ENCODE measurements around the gene FANCD2.
"Not testable (repeated sequence)": the region's sequence is repeated elsewhere in the genome, so short reads cannot be mapped to it uniquely, and the experiment has no call there.

Gene FANCD2

DNA sequence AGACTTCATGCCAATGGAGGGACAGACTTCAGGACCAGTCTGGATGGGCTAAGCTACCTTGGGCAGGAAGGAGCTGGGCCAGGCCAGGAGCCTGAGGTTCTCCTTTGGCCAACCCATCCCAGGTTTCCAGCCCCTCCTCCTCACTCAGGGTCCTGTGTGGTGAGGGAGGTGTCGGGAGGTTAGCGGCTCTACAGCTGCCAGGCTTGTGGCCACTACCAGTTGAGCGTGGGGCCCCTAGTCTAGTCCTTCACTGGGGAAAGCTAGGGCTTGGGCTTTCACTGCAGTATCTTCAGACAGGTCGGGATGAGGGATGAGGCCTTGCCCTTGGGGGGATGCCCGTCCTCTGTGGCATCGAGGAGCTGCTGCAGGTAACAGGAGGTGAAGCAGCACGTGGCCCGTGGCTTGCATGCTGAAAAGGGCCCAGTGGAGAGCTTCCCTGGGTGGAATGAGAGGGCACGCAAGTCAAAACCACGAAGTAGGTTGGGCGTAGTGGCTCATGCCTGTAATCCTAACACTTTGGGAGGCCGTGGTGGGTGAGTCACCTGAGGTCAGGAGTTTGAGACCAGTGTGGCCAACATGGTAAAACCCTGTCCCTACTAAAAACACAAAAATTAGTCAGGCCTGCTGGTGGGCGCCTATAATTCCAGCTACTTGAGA is 8.5 kb upstream of the FANCD2 start:
- DNase-seq = no peak

- DNase-seq = not testable (repeated sequence)
Observed at GRCh38 chr3:10018806-10019205, 7.4 kb upstream of the FANCD2 start.

DNA sequence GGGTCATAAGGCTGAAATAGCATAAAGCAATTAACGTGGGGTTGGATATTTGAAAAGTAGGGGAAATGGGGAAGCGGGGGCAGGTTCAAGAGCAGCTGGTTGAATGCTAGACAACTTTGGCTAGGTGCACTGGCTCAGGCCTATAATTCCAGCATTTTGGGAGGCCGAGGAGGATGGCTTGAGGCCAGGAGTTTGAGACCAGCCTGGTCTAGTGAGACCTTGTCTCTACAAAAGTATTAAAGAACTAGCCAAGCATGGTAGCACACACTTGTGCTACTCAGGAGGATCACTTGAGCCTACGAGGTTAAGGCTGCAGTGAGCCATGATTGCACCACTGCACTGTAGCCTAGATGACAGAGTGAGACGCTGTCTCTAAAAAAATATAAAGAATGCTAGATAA is 6.9 kb upstream of the FANCD2 start:
- DNase-seq = no peak

DNA sequence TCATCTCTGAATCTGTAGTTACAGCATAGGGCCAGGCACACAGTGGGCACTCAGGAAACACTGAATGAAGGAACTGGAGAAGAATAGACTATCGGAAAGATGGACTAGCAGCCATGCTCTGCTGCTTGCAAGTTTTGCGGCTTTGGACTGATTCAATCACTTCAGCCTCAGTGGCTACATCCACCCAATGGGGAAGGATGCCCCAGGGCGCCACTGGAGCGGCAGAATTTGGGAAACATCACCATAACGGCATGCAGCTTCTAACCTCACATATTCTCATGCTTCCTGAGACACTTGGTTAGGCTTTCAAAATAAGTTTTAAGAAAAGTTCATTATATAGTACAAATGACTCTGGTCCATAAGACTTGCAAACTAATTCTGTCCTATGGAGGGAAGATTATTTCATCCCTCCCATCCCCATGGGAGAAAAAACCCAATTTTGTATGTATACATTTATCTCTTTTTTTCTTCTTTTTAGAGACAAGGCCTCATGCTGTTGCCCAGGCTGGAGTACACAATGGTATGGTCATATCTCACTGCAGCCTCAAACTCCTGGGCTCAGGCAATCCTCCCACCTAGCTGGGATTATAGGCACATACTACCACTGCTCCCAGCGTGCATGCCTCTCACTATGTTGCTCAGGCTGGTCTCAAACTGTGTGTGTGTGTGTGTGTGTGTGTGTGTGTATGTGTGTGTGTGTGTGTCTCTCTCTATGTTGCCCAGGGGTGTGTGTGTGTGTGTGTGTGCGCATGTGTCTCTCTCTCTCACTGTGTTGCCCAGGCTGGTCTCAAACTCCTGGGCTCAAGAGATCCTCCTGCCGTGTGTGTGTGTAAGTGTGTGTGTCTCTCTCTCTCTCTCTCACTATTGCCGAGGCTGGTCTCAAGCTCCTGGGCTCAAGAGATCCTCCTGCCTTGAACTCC is 4.1 kb upstream of the FANCD2 start:
- no peak for DNase-seq

DNA sequence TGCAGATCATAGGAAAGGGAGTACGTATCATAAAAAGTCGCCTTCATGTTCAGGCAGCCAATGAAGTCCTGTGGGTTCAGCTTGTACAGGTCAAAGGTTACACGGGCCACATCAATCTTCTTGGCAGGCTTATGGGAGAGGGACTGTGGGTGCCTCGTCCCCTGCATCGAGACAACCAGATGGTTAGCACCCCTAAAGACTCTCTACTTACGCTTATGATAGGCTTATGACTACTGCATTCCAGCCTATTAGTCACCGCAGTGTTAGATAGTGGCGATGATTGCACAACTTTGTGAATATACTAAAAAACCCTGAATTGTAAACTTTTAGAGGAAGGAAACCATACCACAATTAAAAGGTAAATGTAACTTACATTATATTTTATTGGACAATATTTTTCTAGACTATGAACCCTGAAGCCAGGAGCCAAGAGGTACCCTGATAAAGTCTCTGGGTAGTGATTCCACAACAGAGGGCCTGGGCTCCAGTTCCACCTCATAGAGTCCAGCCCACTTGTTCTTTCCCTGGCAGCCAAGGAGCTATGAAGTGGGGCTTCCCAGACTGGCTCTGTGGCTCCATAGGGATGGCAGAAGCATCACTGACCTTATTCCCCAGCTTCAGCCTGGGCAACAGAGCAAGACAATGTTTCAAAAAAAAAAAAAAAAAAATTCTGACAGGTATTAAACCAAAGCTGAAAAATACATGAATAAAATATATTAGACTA is 2.5 kb upstream of the FANCD2 start:
- no peak for DNase-seq

- DNase-seq = no peak
Observed at GRCh38 chr3:10025205-10026083, 793 bp upstream of the FANCD2 start.

GRCh38 chr3:10041034-10041433 is 14.8 kb downstream of the FANCD2 start:
- no peak for DNase-seq

- no peak for DNase-seq
Observed at GRCh38 chr3:10047876-10048275, 21.6 kb downstream of the FANCD2 start.

- not testable (repeated sequence) for DNase-seq
Observed at GRCh38 chr3:10053054-10053453, 26.8 kb downstream of the FANCD2 start.

DNA sequence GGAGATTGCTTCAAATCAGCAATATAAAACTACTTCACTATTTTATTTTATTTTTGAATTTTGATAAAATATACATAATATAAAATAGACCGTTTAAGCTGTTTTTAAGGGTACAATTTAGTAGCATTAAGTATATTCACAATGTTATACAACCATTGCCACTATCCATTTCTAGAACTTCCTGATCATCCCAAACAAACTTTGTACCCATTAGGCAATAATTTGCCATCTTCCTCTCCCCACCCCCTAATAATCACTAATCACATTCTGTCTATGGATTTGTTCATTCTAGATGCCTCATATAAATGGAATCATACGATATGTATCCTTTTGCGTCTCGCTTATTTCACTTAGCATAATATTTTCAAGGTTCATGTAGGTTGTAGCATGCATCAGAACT is 28.9 kb downstream of the FANCD2 start:
- DNase-seq = no peak

DNA sequence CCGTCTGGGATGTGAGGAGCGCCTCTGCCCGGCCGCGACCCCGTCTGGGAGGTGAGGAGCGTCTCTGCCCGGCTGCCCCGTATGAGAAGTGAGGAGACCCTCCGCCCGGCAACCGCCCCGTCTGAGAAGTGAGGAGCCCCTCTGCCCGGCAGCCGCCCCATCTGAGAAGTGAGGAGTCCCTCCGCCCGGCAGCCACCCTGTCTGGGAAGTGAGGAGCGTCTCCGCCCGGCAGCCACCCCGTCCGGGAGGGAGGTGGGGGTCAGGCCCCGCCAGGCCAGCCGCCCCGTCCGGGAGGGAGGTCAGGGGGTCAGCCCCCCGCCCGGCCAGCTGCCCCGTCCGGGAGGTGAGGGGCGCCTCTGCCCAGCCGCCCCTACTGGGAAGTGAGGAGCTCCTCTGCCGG is 43.8 kb downstream of the FANCD2 start:
- DNase-seq = not testable (repeated sequence)

GRCh38 chr3:10074666-10075065 is 48.4 kb downstream of the FANCD2 start:
- no peak for DNase-seq

DNA sequence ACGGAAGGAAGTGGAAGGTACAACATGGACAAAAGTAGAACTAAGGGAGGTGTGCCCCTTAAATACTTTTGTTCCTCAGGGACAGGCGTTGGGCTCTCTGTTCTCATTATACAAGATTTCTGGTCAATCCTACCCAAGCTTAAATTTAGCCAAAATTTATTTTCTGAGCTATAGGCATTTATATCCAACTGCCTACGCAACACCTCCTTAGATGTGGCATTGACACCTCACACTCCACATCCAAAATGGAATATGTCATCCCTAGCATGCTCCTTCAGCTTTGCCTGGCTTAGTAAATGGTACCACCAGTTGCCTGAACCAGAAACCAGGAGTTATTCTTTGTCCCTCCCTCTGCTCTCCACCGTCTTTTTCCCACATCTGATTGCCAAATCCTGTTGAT is 55.6 kb downstream of the FANCD2 start:
- no peak for DNase-seq

GRCh38 chr3:10085738-10086137 is 59.5 kb downstream of the FANCD2 start:
- no peak for DNase-seq

- DNase-seq = no peak
Observed at GRCh38 chr3:10088256-10088655, 62.0 kb downstream of the FANCD2 start.

- DNase-seq = no peak
Observed at GRCh38 chr3:10090179-10090578, 63.9 kb downstream of the FANCD2 start.

DNA sequence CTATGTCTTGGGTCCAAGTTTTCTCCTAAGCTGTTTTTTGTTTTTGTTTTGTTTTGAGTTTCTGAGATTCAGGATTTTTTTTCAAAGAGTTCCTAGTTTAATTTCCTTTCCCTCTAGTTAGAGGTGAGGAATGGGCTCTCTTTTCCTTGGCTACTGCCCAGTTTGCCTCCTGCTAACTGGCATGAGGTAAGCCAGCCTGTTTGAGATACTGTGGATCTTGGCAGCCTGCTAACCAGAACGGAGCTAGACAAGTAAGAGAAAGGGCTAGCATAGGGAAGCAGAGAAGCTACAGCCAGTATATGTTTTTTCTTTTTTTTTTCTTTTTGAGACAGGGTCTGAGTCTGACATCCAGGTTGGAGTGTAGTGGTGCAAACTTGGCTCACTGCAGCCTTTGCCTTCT is 64.5 kb downstream of the FANCD2 start:
- not testable (repeated sequence) for DNase-seq

DNA sequence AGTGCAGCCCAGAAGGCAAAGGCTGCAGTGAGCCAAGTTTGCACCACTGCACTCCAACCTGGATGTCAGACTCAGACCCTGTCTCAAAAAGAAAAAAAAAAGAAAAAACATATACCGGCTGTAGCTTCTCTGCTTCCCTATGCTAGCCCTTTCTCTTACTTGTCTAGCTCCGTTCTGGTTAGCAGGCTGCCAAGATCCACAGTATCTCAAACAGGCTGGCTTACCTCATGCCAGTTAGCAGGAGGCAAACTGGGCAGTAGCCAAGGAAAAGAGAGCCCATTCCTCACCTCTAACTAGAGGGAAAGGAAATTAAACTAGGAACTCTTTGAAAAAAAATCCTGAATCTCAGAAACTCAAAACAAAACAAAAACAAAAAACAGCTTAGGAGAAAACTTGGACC is 65.2 kb downstream of the FANCD2 start:
- DNase-seq = not testable (repeated sequence)

DNA sequence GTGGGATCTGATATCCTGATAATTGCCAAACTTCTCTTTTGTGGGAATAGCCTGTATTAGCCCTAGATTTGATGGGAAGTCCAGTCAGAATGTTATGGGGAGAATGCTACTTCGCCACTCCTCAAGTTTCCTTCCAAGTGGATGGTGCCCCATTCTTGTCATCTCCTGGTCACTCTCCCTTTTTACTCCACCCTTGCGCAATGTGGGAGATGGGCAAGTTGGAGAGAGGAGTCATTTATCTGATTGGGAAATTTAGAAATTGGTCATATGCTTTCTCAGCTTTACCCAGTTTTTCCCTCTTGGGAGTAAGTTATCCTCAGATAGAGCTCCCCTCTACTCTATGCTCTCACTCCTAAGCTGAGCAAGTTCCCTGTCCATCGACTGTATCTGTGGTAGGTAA is 67.4 kb downstream of the FANCD2 start:
- DNase-seq = no peak

DNA sequence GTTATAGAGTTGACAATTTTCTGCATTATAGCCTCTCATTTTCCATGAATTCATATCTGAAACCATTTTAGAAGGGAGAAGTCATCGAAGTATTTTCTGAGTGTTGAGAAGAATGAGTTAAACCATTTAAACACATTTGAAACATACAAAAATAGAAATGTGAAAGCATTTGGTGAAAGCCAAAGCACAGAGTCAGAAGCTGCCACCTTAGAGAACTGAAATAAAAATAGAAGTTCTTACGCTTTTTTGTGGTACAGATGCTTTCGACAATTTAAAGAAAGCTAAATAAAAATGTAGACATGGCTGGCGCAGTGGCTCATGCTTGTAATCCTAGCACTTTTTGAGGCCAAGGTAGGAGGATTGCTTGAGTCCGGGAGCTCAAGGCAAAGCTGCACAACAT is 72.8 kb downstream of the FANCD2 start:
- no peak for DNase-seq

GRCh38 chr3:10106919-10107318 is 80.7 kb downstream of the FANCD2 start:
- DNase-seq = no peak

DNA sequence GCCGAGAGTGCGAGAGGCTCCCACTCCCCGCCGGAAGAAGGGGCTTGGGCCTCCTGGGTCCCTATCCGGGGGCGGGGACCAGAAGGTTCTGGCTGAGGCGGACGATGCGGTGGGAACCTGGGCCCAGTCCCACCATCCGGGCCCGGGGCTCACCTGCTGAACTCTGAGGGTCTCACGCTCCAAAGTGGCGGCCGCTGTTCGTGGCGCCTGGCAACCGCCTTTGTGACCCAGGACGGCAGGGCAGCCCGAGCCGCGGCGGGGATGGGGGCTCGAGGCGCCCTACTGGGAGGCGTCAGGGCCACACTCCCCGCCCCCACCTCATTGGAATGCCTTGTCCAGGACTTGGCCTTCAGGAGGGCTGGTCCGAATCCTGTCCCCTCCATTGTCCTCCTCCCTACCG is 81.9 kb downstream of the FANCD2 start, which contains the start of gene FANCD2OS:
TSS of gene FANCD2OS (minus strand) at position 165 of the 400 bp plus-strand sequence. CDS start 3,481 bp downstream, outside the sequence.
- no peak for DNase-seq

All from NCI-H1694 (cell line).